ENCODE results near the gene ARF4. TPM values are rescaled to one million over a fixed set of nuclear protein-coding genes. Genes with fewer than 3 reads are reported as not detected.
"Not testable (repeated sequence)": the region's sequence is repeated elsewhere in the genome, so short reads cannot be mapped to it uniquely, and the experiment has no call there.

ARF4 gene
- 100 to 1,000 TPM in 2 of 4 donors, 10 to 100 TPM in 2; 83.4 to 111 (median 99.6) TPM for total RNA-seq

DNA sequence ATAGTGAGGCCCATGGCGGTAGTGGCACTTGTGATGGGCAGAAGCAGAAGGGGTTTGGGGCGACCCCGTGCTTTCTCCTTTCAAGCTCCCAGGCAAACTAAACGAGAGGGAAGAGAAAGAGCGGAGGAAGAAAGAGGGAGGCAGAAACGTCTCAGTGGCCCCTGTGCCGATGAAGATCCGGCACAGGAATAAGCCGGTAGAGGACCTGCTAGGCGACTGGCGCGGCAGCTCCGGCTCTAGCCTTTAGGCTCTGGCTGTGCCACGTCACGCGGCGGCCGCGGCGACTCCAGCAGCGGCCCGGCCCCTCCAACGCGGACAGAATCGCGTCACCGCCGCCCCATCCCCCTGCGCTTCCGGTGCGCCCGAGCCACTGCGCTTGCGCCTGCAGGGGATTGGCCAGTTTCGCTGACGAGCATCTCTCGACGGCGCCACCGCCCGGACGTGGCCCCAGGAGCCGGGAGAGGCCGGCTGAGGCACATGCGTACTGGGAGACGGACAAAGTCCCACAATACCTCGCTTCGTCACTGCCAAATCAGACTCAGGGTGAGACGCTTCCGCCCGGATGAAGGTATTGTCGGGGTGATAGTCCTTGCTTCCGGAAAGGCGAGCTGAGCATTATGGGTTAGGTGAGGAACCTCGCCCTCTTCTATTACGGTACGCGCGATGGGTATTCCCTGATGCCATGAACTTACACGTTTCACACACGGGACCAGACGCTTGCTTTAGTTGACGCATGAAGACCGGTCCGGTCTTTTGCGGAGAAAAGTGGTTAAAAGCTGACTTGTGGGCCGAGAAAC is at the start of gene ARF4:
Gene ARF4 (minus strand): TSS at position 218 of the 797 bp plus-strand sequence. CDS start 204 bp downstream, at position 14.
- Histone ChIP-seq H3K36me3 (peaks cover 0 to 12% of the 10 kb centered on the region in 2 donors), H3K9me3 (no peaks in the 10 kb centered on the region), H3K4me1 (peaks cover 0 to 51% (median 36%) of the 10 kb centered on the region in 3 donors), H3K27ac (peak within 1 kb of the TSS; percentile 96 to 98 (median 96)), H3K4me3 (peak within 1 kb of the TSS; percentile 82 to 83), H3K27me3 (no peaks in the 10 kb centered on the region)
- 0% methylated on average over 4 to 15 of the region's 67 CpGs for WGBS, 2 donors (ENCODE audit: low coverage in 1 of 2)
- TF ChIP-seq CTCF (IDR thresholded peaks at IDR 0.05): peak in 1 of 4 experiments; percentile 26
- no peak for TF ChIP-seq EP300 (IDR thresholded peaks at IDR 0.05)
- peak; percentile 99 for TF ChIP-seq POLR2AphosphoS5 (IDR thresholded peaks at IDR 0.05)
- TF ChIP-seq POLR2A (IDR thresholded peaks at IDR 0.05): peak; percentile 98 to 99
- peak; percentile 98 for ATAC-seq

- ATAC-seq: peak; percentile 43
Observed at GRCh38 chr3:57646723-57647122, 49.6 kb upstream of the ARF4 start.

DNA sequence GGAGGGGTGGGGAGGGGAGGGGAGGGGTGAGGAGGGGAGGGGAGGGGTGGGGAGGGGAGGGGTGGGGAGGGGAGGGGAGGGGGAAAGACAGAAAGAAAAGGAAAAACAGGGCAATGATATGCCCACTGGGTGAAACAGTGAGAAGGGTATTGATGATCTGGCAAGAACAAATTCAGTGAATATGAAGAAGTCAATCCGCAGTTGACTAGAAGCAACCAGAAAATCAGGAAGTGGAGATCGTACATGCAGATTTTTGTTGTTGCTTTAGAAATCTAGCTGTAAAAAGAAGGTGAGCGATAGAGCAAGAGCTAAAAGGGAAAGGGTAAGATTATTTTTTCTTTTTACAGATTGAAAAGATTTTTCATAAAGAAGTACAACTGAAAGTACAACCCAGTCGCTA is 47.6 kb upstream of the ARF4 start:
- WGBS, 2 donors (ENCODE audit: low coverage in 1 of 2): 87 to 89% methylated on average over 3 to 4 of the region's 4 CpGs

More at GRCh38 chr3:57646723-57647122, 49.6 kb upstream of the ARF4 start:
- WGBS, 2 donors (ENCODE audit: low coverage in 1 of 2): 64 to 80% methylated on average over 2 of the region's 2 CpGs
- Histone ChIP-seq H3K27ac (no peak overlapping the region), H3K4me1 (no peaks in the 10 kb centered on the region), H3K9me3 (peaks cover 0 to 4% (median 0%) of the 10 kb centered on the region in 3 donors), H3K36me3 (peaks cover 0 to 91% of the 10 kb centered on the region in 2 donors), H3K27me3 (no peaks in the 10 kb centered on the region), H3K4me3 (no peak overlapping the region)
- TF ChIP-seq CTCF (IDR thresholded peaks at IDR 0.05): peak in 1 of 4 experiments; percentile 23
- TF ChIP-seq POLR2A (IDR thresholded peaks at IDR 0.05): no peak

DNA sequence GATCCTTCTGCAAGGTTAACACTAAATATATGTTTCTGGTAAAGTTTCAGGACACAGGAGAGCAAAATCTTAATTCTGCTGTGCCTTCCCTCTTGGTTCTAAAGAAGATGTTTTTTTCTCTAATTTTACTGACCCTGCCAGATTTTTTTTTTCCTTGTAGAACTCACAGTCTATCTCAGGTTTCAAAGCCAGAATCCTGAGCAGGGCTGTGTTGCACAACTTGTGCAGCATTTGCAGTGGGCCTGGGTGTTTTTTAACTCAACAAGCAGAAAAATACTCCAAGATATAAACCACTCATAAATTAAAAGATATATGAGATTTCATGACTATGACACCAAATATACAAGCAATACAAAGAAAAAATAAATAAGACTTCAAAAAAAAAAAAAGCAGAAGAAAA is 40.2 kb upstream of the ARF4 start:
- Histone ChIP-seq H3K27me3 (no peaks in the 10 kb centered on the region), H3K4me1 (no peaks in the 10 kb centered on the region), H3K9me3 (no peaks in the 10 kb centered on the region), H3K27ac (no peak overlapping the region), H3K4me3 (no peak overlapping the region), H3K36me3 (peaks cover 0 to 95% of the 10 kb centered on the region in 2 donors)
- no peak for ATAC-seq
- no peak for TF ChIP-seq POLR2AphosphoS5 (IDR thresholded peaks at IDR 0.05)
- no peak for TF ChIP-seq EP300 (IDR thresholded peaks at IDR 0.05)
- no peak for TF ChIP-seq CTCF (IDR thresholded peaks at IDR 0.05)
- TF ChIP-seq POLR2A (IDR thresholded peaks at IDR 0.05): no peak

More for the DNA sequence above, 47.6 kb upstream of the ARF4 start:
- Histone ChIP-seq H3K4me3 (no peak overlapping the region), H3K36me3 (peaks cover 0 to 87% of the 10 kb centered on the region in 2 donors), H3K27ac (no peak overlapping the region), H3K9me3 (peaks cover 0 to 4% (median 0%) of the 10 kb centered on the region in 3 donors), H3K27me3 (no peaks in the 10 kb centered on the region), H3K4me1 (no peaks in the 10 kb centered on the region)
- no peak for TF ChIP-seq EP300 (IDR thresholded peaks at IDR 0.05)
- no peak for TF ChIP-seq CTCF (IDR thresholded peaks at IDR 0.05)
- no peak for TF ChIP-seq POLR2AphosphoS5 (IDR thresholded peaks at IDR 0.05)
- TF ChIP-seq POLR2A (IDR thresholded peaks at IDR 0.05): no peak
- ATAC-seq: no peak

- not testable (repeated sequence) for H3K4me3 ChIP-seq, H3K4me1 ChIP-seq, ATAC-seq, H3K9me3 ChIP-seq, H3K27ac ChIP-seq, H3K27me3 ChIP-seq
- WGBS, 2 donors (ENCODE audit: low coverage in 1 of 2): 88% methylated on average over 3 of the region's 3 CpGs; no CpG with 5 or more reads in 1 of the 2 donors
- peaks cover 7 to 96% of the 10 kb centered on the region in 2 donors for H3K36me3 ChIP-seq
Observed at GRCh38 chr3:57634259-57634658, 37.1 kb upstream of the ARF4 start.

All from gastroesophageal sphincter (tissue), 4 donors.